Panc1 (cell line): ENCODE data around the gene NOTCH3.

Experiments
- SIN3A ChIP-seq: IDR thresholded peaks from 2 replicates; pipeline ENCODE4 v1.6.1; 2012; ENCODE audit warnings: low read depth, mild to moderate bottlenecking, low read length, moderate library complexity, borderline replicate concordance; ENCODE audit not compliant: insufficient read depth
- TCF7L2 ChIP-seq: IDR thresholded peaks from 2 replicates; pipeline ENCODE4 v1.6.1; 2011; ENCODE audit warnings: mild to moderate bottlenecking, low read depth, low read length, inconsistent platforms
- TF ChIP-seq, protein P1 (sequence below): fragments of 450-650 bp; IDR thresholded peaks from 2 replicates; pipeline ENCODE4 v1.5.1; 2017; ENCODE audit warnings: mild to moderate bottlenecking
- TF ChIP-seq, protein P2 (sequence below), 2 experiments: IDR thresholded peaks; 2 replicates each; pipeline ENCODE4 v1.6.1; 2011 to 2012; ENCODE audit warnings: low read depth in 2 of 2, control low read depth in 1 of 2, low read length in 1 of 2, mild to moderate bottlenecking in 1 of 2, moderate library complexity in 1 of 2; ENCODE audit not compliant: insufficient read depth in 1 of 2

DNA sequence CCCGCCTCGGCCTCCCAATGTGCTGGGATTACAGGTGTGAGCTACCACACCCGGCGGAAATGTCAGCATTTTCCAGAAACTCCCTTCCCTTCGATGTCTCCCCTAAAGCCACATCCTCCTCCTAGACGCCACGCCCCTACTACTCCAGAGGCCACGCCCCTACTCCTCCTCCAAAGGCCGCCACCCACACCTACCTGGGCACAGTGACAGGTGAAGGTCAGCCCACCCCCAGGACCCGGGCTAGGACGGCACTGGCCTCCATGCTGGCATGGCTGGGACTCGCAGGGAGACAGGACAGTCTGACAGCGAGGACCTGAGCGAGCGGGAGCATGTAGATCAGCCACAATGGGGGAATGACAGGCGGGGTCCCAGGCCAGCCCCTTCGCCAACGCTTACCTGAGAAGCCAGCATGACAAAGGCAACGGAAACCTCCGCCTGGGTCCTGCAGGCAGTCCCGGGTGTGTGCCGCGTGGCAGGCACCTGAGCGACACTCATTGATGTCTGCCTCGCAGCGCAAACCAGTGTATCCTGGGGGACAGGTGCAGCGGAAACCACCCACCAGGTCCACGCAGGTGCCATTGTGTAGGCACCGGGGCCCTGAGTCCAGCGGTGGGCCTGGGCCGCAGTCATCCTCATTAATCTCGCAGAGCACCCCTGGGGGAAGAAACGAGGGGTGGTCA is 22.0 kb downstream of the NOTCH3 start:
- TF ChIP-seq, protein P1, sequence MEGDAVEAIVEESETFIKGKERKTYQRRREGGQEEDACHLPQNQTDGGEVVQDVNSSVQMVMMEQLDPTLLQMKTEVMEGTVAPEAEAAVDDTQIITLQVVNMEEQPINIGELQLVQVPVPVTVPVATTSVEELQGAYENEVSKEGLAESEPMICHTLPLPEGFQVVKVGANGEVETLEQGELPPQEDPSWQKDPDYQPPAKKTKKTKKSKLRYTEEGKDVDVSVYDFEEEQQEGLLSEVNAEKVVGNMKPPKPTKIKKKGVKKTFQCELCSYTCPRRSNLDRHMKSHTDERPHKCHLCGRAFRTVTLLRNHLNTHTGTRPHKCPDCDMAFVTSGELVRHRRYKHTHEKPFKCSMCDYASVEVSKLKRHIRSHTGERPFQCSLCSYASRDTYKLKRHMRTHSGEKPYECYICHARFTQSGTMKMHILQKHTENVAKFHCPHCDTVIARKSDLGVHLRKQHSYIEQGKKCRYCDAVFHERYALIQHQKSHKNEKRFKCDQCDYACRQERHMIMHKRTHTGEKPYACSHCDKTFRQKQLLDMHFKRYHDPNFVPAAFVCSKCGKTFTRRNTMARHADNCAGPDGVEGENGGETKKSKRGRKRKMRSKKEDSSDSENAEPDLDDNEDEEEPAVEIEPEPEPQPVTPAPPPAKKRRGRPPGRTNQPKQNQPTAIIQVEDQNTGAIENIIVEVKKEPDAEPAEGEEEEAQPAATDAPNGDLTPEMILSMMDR, result no peak
- TF ChIP-seq SIN3A (no peak), TCF7L2 (no peak)
- TF ChIP-seq, protein P2, sequence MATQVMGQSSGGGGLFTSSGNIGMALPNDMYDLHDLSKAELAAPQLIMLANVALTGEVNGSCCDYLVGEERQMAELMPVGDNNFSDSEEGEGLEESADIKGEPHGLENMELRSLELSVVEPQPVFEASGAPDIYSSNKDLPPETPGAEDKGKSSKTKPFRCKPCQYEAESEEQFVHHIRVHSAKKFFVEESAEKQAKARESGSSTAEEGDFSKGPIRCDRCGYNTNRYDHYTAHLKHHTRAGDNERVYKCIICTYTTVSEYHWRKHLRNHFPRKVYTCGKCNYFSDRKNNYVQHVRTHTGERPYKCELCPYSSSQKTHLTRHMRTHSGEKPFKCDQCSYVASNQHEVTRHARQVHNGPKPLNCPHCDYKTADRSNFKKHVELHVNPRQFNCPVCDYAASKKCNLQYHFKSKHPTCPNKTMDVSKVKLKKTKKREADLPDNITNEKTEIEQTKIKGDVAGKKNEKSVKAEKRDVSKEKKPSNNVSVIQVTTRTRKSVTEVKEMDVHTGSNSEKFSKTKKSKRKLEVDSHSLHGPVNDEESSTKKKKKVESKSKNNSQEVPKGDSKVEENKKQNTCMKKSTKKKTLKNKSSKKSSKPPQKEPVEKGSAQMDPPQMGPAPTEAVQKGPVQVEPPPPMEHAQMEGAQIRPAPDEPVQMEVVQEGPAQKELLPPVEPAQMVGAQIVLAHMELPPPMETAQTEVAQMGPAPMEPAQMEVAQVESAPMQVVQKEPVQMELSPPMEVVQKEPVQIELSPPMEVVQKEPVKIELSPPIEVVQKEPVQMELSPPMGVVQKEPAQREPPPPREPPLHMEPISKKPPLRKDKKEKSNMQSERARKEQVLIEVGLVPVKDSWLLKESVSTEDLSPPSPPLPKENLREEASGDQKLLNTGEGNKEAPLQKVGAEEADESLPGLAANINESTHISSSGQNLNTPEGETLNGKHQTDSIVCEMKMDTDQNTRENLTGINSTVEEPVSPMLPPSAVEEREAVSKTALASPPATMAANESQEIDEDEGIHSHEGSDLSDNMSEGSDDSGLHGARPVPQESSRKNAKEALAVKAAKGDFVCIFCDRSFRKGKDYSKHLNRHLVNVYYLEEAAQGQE (IDR thresholded peaks at IDR 0.05; ENCODE audit: insufficient read depth in 1 of 2, low read depth in 2 of 2, low read length in 1 of 2), result no peak
